Neural cell (in vitro differentiated cells): ENCODE results near the gene NTN5. TPM values are rescaled to one million over a fixed set of nuclear protein-coding genes. Genes with fewer than 3 reads are reported as not detected.
A peak's percentile ranks its signal among the peaks of the same experiment; 100 is the strongest.

Source experiments
- H2AFZ ChIP-seq: fragments of 200-600, 300-800 bp; sonication (generic), shearing (Covaris generic); 2 replicates; pipeline ENCODE4 v1.6.0; 2014; ENCODE audit warnings: low read depth, mild to moderate bottlenecking, antibody characterized with exemption, low read length, moderate library complexity
- H3F3A ChIP-seq: fragments of 200-600 bp; shearing (Covaris generic); 2 replicates; pipeline ENCODE4 v1.6.1; 2016; ENCODE audit warnings: mild to moderate bottlenecking, moderate library complexity, mixed read lengths, antibody characterized with exemption, low read length; ENCODE audit not compliant: insufficient read depth, poor library complexity, severe bottlenecking
- H3K27ac ChIP-seq: fragments of 200-600, 300-800 bp; sonication (generic), shearing (Covaris generic); 2 replicates; pipeline ENCODE4 v1.5.1; 2014; ENCODE audit warnings: mild to moderate bottlenecking, low read length, moderate library complexity
- H3K27me3 ChIP-seq: fragments of 300-800, 200-600 bp; sonication (generic), shearing (Covaris generic); 2 replicates; pipeline ENCODE4 v1.6.0; 2014; ENCODE audit warnings: mild to moderate bottlenecking, low read depth, low read length, moderate library complexity; ENCODE audit not compliant: insufficient read depth
- H3K36me3 ChIP-seq: fragments of 300-800, 200-600 bp; sonication (generic), shearing (Covaris generic); 2 replicates; pipeline ENCODE4 v1.5.1; 2014; ENCODE audit warnings: mild to moderate bottlenecking, antibody characterized with exemption, low read length, moderate library complexity; ENCODE audit not compliant: insufficient read depth
- H3K4me2 ChIP-seq: fragments of 300-800, 200-600 bp; sonication (generic), shearing (Covaris generic); 2 replicates; pipeline ENCODE4 v1.6.0; 2014; ENCODE audit warnings: mild to moderate bottlenecking, low read length
- H3K4me3 ChIP-seq: fragments of 300-800, 200-600 bp; sonication (generic), shearing (Covaris generic); 2 replicates; pipeline ENCODE4 v1.5.1; 2014; ENCODE audit warnings: mild to moderate bottlenecking, low read length, moderate library complexity
- H3K79me2 ChIP-seq: fragments of 200-600 bp; shearing (Covaris generic); replicated peaks from 2 replicates; pipeline ENCODE4 v1.6.0; 2014; ENCODE audit warnings: mild to moderate bottlenecking, low read length, moderate library complexity; ENCODE audit not compliant: insufficient read depth
- H3K9ac ChIP-seq: fragments of 300-800, 200-600 bp; sonication (generic), shearing (Covaris generic); 2 replicates; pipeline ENCODE4 v1.6.1; 2016; ENCODE audit warnings: mild to moderate bottlenecking, low read length, mixed read lengths
- H3K9me2 ChIP-seq: fragments of 200-600 bp; shearing (Covaris generic); 2 replicates; pipeline ENCODE4 v1.6.1; 2016; ENCODE audit warnings: mild to moderate bottlenecking, low read length, mixed read lengths; ENCODE audit not compliant: insufficient read depth
- H3K9me3 ChIP-seq: fragments of 200-600, 300-800 bp; sonication (generic), shearing (Covaris generic); 2 replicates; pipeline ENCODE4 v1.6.1; 2016; ENCODE audit warnings: mild to moderate bottlenecking, mixed run types, low read length, moderate library complexity, mixed read lengths
- H4K20me1 ChIP-seq: fragments of 200-600 bp; shearing (Covaris generic); 2 replicates; pipeline ENCODE4 v1.6.1; 2016; ENCODE audit warnings: mild to moderate bottlenecking, mixed run types; ENCODE audit not compliant: insufficient read depth
- EP300 ChIP-seq: fragments of 450-650 bp; conservative IDR thresholded peaks from 2 replicates; pipeline ENCODE4 v1.6.1; 2014; ENCODE audit warnings: antibody characterized with exemption, mild to moderate bottlenecking, moderate library complexity; ENCODE audit not compliant: poor library complexity, severe bottlenecking
- EZH2 ChIP-seq: fragments of 200-600, 300-800 bp; shearing (Covaris generic), sonication (generic); IDR thresholded peaks from 2 replicates; pipeline ENCODE4 v1.6.1; 2014; ENCODE audit warnings: antibody characterized with exemption, low read length, borderline replicate concordance, mild to moderate bottlenecking; ENCODE audit not compliant: insufficient read depth, poor library complexity, severe bottlenecking
- MXI1 ChIP-seq: fragments of 450-650 bp; conservative IDR thresholded peaks from 2 replicates; pipeline ENCODE4 v1.6.1; 2014; ENCODE audit warnings: antibody characterized with exemption, mild to moderate bottlenecking; ENCODE audit not compliant: poor library complexity, severe bottlenecking
- POLR2AphosphoS5 ChIP-seq: IDR thresholded peaks from 2 replicates; pipeline ENCODE4 v1.6.1; 2012
- RAD21 ChIP-seq: fragments of 450-650 bp; conservative IDR thresholded peaks from 2 replicates; pipeline ENCODE4 v1.6.1; 2014; ENCODE audit warnings: antibody characterized with exemption, mild to moderate bottlenecking, moderate library complexity
- SMC3 ChIP-seq: fragments of 450-650 bp; conservative IDR thresholded peaks from 2 replicates; pipeline ENCODE4 v1.6.1; 2014; ENCODE audit warnings: antibody characterized with exemption, mild to moderate bottlenecking, moderate library complexity; ENCODE audit not compliant: poor library complexity
- TAF1 ChIP-seq: IDR thresholded peaks from 2 replicates; pipeline ENCODE4 v1.6.1; 2012; ENCODE audit warnings: low read depth
- polyA plus RNA-seq: library from polyadenylated mRNA; depleted of rRNA; stranded (reverse); fragments of >200 nt; gene quantifications from 2 replicates; pipeline ENCODE4 v1.2.3, GENCODE V29; 2014
- TF ChIP-seq, protein P1 (sequence below): fragments of 450-650 bp; IDR thresholded peaks from 2 replicates; pipeline ENCODE4 v1.5.1; 2014; ENCODE audit warnings: antibody characterized with exemption, mild to moderate bottlenecking, moderate library complexity; ENCODE audit not compliant: poor library complexity, severe bottlenecking
- TF ChIP-seq, protein P2 (sequence below): IDR thresholded peaks from 2 replicates; pipeline ENCODE4 v1.6.1; 2012; ENCODE audit warnings: borderline replicate concordance

The NTN5 gene
- polyA plus RNA-seq, 1 donor from 2014 or later: not detected

DNA sequence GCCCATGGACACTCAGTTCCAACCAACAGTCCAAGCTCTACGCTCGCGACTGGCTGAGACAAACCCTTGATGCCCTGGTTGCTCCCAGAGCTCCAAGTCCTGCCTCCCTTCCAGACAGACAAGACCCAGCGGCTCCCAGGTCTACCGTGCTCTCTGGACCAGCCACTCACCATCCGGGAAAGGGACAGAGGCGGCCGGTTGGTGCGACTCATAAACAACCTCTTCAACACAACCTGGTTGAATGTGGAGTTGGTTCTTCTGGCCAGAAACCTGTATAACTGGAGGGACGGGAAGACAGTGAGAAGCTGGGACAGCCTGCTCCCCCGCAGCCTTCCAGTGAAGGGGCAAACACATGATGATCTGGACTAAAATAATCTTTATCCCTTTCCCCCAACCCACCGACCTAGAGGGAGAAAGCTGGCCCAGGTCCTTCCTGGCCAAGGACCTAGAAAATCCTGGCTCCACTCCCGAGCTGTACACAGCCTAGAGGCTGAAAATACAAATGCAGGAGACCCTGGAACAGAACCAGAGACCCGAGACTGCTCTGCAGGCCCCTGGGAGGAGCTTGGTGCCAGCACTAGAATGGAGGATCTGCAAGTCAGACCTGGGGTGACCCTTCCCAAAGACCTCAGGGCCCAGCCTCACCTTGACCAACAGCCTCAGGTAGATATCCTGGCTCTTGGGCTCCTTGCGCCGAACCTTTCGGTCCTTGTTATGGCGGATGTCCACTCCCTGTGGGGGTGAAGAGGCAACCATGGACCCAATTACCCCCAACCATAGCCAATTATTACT is 55.5 kb downstream of the NTN5 start:
- Histone ChIP-seq H4K20me1 (peaks cover 4% of the 10 kb centered on the region), H3K27me3 (no peaks in the 10 kb centered on the region), H3K27ac (no peak overlapping the region), H3K79me2 (peaks cover 24% of the 10 kb centered on the region), H3K36me3 (peaks cover 3% of the 10 kb centered on the region), H3F3A (no peaks in the 10 kb centered on the region), H3K4me3 (peak overlapping the region; percentile 88), H3K4me2 (peak overlapping the region; percentile 88), H3K9me2 (no peaks in the 10 kb centered on the region), H3K9me3 (no peaks in the 10 kb centered on the region), H3K9ac (peak overlapping the region; percentile 88), H2AFZ (no peak overlapping the region)
- no peak for TF ChIP-seq EP300
- TF ChIP-seq, protein P1, sequence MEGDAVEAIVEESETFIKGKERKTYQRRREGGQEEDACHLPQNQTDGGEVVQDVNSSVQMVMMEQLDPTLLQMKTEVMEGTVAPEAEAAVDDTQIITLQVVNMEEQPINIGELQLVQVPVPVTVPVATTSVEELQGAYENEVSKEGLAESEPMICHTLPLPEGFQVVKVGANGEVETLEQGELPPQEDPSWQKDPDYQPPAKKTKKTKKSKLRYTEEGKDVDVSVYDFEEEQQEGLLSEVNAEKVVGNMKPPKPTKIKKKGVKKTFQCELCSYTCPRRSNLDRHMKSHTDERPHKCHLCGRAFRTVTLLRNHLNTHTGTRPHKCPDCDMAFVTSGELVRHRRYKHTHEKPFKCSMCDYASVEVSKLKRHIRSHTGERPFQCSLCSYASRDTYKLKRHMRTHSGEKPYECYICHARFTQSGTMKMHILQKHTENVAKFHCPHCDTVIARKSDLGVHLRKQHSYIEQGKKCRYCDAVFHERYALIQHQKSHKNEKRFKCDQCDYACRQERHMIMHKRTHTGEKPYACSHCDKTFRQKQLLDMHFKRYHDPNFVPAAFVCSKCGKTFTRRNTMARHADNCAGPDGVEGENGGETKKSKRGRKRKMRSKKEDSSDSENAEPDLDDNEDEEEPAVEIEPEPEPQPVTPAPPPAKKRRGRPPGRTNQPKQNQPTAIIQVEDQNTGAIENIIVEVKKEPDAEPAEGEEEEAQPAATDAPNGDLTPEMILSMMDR: no peak
- TF ChIP-seq POLR2AphosphoS5: no peak
- TF ChIP-seq MXI1: no peak
- no peak for TF ChIP-seq TAF1
- TF ChIP-seq, protein P2, sequence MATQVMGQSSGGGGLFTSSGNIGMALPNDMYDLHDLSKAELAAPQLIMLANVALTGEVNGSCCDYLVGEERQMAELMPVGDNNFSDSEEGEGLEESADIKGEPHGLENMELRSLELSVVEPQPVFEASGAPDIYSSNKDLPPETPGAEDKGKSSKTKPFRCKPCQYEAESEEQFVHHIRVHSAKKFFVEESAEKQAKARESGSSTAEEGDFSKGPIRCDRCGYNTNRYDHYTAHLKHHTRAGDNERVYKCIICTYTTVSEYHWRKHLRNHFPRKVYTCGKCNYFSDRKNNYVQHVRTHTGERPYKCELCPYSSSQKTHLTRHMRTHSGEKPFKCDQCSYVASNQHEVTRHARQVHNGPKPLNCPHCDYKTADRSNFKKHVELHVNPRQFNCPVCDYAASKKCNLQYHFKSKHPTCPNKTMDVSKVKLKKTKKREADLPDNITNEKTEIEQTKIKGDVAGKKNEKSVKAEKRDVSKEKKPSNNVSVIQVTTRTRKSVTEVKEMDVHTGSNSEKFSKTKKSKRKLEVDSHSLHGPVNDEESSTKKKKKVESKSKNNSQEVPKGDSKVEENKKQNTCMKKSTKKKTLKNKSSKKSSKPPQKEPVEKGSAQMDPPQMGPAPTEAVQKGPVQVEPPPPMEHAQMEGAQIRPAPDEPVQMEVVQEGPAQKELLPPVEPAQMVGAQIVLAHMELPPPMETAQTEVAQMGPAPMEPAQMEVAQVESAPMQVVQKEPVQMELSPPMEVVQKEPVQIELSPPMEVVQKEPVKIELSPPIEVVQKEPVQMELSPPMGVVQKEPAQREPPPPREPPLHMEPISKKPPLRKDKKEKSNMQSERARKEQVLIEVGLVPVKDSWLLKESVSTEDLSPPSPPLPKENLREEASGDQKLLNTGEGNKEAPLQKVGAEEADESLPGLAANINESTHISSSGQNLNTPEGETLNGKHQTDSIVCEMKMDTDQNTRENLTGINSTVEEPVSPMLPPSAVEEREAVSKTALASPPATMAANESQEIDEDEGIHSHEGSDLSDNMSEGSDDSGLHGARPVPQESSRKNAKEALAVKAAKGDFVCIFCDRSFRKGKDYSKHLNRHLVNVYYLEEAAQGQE: no peak
- no peak for TF ChIP-seq RAD21
- no peak for TF ChIP-seq SMC3

DNA sequence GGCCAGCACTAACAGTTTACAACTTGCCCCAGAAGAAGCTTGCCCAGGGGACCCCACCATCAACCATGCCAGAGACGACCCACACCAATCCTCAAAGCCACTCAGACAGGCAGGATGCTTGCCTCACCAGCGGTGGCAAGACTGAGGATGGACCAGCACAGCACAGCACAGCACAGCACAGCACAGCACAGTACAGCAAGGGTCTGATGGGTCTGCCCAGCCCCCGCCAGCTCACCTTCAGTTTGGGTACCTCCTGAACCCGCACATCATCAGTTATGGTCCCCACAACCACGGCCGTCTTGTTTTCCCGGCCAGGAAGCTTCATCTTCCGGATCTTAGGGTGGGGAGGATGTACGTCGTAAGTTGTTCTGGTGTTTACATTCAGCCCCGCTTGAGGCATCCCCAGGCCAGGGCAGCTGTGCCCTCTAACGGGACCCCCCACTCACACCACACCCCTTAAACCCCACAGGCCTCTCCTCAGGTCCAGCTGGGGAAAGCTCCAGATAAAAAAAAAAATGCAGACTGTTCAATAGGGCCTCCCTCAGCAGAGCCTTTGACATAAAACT is 56.2 kb downstream of the NTN5 start:
- no peak overlapping the region for H3K27ac ChIP-seq
- peak overlapping the region; percentile 88 for H3K9ac ChIP-seq

More for the DNA sequence above, 56.2 kb downstream of the NTN5 start:
- H3K27me3 ChIP-seq: no peaks in the 10 kb centered on the region
- no peaks in the 10 kb centered on the region for H3K9me2 ChIP-seq
- TF ChIP-seq RAD21 (no peak), MXI1 (no peak), EZH2 (no peak), POLR2AphosphoS5 (no peak), SMC3 (no peak)
- TF ChIP-seq, protein P2: no peak
- peak overlapping the region; percentile 88 for H3K4me3 ChIP-seq
- H3F3A ChIP-seq: no peaks in the 10 kb centered on the region
- peaks cover 3% of the 10 kb centered on the region for H3K36me3 ChIP-seq
- H4K20me1 ChIP-seq: peaks cover 4% of the 10 kb centered on the region
- H2AFZ ChIP-seq: no peak overlapping the region
- no peaks in the 10 kb centered on the region for H3K9me3 ChIP-seq
- peaks cover 24% of the 10 kb centered on the region for H3K79me2 ChIP-seq
- no peak overlapping the region for H3K4me2 ChIP-seq
